D721Med (cell line): Measurements from ENCODE around the gene NR2F1-AS1.

Experiments used
- DNase-seq: peaks from one replicate; pipeline ENCODE4 v3.0.0; 2011; ENCODE audit warnings: low spot score; ENCODE audit not compliant: insufficient read length
- FAIRE-seq: peaks from 2 replicates; lab custom pipeline; 2011; peaks lifted over from hg19 to GRCh38; lab: Jason Lieb, UNC
- TF ChIP-seq, protein P1 (sequence below): IDR thresholded peaks from 2 replicates; pipeline ENCODE4 v1.5.1; 2012; ENCODE audit warnings: mild to moderate bottlenecking, control low read depth; ENCODE audit not compliant: insufficient read depth; ENCODE audit errors: missing control alignments

NR2F1-AS1 gene

DNA sequence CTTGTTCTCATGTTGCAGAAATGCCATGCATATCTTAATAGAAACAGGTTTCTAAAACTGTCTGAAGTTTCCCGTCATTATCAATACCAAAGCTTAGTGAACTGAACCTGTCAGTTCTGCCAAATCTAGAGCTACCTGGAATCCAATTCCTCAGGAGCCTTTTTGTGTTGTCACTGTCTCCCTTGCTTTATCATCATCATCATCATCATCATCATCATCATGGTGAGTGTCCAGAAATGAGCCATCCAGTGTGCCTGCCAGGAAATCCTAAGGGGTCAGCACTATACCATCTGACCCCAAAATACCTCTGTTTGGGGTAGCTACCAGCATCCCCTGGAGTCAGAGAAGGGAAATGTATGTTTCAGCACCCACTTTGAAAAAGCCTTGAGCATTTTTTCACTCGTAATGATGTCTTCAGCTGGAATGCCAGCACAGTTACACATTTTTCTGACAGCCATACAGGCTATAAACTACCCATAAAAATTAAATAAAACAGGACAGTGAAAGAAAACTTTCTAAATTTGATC is 150.3 kb downstream of the NR2F1-AS1 start:
- TF ChIP-seq, protein P1, sequence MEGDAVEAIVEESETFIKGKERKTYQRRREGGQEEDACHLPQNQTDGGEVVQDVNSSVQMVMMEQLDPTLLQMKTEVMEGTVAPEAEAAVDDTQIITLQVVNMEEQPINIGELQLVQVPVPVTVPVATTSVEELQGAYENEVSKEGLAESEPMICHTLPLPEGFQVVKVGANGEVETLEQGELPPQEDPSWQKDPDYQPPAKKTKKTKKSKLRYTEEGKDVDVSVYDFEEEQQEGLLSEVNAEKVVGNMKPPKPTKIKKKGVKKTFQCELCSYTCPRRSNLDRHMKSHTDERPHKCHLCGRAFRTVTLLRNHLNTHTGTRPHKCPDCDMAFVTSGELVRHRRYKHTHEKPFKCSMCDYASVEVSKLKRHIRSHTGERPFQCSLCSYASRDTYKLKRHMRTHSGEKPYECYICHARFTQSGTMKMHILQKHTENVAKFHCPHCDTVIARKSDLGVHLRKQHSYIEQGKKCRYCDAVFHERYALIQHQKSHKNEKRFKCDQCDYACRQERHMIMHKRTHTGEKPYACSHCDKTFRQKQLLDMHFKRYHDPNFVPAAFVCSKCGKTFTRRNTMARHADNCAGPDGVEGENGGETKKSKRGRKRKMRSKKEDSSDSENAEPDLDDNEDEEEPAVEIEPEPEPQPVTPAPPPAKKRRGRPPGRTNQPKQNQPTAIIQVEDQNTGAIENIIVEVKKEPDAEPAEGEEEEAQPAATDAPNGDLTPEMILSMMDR, result no peak
- DNase-seq (no peak), FAIRE-seq (no peak)

- no peak for DNase-seq
- FAIRE-seq, result no peak
- TF ChIP-seq, protein P1, result no peak
Observed at GRCh38 chr5:93430118-93430517, 150.9 kb downstream of the NR2F1-AS1 start.

DNA sequence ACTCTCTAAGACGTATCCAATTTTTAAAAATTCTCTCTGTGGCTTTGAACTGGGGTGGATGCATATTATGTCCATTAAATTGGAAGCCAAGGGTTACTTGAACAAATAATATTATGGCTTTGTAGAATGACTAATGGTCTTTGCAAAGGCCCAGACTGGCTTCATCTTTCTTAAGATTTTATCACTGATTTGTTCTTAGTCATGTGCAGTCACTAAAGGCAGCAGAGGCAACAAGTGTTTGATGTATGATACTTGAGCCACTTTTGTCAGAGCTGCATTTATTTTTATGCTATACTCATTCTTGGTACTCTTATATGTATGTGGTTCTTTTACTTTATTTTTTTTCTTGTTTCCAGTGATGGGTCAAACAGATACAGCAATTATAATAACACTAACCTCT is 152.2 kb downstream of the NR2F1-AS1 start:
- FAIRE-seq (no peak), DNase-seq (no peak)
- TF ChIP-seq, protein P1, result no peak

DNA sequence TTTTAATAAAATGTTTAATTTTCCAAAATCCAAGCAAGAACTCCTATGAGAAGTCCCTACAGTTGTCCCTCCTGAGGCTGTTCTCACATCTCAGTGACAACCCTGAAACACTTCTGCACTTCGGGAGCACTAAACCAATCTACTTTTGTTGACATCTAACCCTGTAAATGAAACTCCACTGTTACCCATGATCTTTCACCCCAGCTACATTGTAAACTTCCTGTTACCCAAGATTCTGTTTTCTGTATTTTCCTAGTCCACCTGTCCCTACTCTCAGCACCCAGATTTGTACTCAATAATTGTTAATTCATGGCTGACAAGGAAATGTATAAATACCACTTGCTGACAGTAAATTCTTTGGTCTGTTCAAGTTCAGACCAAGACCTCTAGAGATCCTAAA is 153.7 kb downstream of the NR2F1-AS1 start:
- DNase-seq (no peak), FAIRE-seq (no peak)
- TF ChIP-seq, protein P1, result no peak

- TF ChIP-seq, protein P1, result no peak
- FAIRE-seq (no peak), DNase-seq (no peak)
Observed at GRCh38 chr5:93425096-93425495, 155.9 kb downstream of the NR2F1-AS1 start.

DNA sequence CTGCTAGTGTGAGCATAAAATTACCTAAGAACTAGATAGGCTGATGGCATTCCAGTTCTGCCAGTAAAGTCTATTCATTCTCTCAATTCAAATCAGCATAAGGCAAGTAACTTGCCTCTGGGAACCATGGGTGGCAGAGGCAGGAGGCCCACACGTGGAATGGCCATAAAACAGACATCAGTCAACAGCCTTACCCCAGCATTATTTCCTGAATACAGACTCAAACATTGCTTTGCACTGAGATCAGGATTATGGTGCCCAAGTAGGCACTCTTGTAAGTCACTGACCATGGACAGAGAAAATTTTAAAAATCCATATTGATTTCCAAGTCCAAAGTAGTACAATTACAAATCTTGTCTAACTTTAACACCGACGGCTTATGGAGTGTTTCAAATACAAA is 157.7 kb downstream of the NR2F1-AS1 start:
- DNase-seq, result no peak
- FAIRE-seq, result no peak
- TF ChIP-seq, protein P1, result no peak

DNA sequence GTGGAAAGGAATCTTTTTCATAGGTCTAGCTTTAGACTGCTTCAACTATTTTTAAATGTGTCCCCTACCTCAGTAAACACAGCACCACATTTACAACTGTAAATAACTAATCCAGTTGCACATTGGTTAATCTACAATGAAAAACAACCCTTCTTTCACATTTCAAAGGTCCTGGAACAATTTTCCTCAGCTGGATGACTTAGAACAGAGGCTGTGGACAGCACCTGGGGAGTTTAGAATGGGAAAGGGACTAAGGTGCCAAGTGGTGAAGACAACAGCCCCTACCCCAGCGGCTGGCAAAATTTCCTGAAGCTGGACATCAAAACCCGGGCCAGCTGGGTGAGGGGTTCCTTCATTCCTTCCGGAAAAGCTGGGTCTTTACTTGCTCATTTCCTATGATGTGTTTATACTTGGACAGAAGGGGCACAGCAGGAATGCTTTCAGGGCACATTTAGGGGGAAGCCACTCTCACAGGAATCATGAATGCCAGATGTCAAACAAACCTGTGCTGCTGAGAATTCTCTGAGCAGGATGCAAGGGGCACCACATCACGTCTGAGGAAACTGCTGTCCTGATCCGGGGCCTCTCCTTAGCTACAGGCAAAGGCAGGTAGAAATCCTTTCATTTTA is 158.3 kb downstream of the NR2F1-AS1 start:
- TF ChIP-seq, protein P1, result no peak
- FAIRE-seq (no peak), DNase-seq (no peak)
